Measurements from ENCODE around the gene SRM.

DNA sequence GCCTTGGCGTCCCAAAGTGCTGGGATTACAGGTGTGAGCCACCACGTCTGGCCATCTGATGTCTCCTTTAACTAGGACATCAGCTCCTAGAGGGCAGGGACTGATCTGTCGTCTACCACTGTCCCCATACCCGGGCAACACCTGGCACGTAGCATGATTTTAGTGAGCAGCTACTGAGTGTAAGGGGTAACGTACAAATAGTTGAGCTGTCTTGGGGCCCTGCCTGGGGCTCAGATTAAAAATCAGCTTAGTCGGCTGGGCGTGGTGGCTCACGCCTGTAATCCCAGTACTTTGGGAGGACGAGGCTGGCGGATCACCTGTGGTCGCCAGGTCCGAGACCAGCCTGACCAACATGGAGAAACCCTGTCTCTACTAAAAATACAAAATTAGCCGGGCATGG lies 1.8 kb downstream of the SRM start:
- no peak for TF ChIP-seq CTCF (conservative IDR thresholded peaks at IDR 0.05; ENCODE audit: low read length)
- TF ChIP-seq EZH2phosphoT487 (IDR thresholded peaks at IDR 0.05; ENCODE audit: borderline replicate concordance, low read depth, low read length), result no peak

Data from OCI-LY7 (cell line).